Cardiac fibroblast (primary cell): ENCODE measurements around the gene RAB11FIP2.

Experiments used
- DNase-seq, 2 donors: peaks; one replicate each; pipeline versions ENCODE4 v3.0.0 to v3.0.0-alpha.2; 2010; ENCODE audit warnings: low read depth in 2 of 2
- H3K4me3 ChIP-seq, 2 donors: replicated peaks in 1 of 2; 1 replicate in 1 of 2; 2 replicates in 1 of 2; pipeline ENCODE4 v1.5.1; 2011; ENCODE audit warnings: low read depth in 2 of 2, low read length in 2 of 2, mild to moderate bottlenecking in 2 of 2, moderate library complexity in 1 of 2
- TF ChIP-seq, protein P1 (sequence below): IDR thresholded peaks from one replicate; pipeline ENCODE4 v1.5.1; 2011; ENCODE audit warnings: low read depth, mild to moderate bottlenecking, low read length, inconsistent platforms

The RAB11FIP2 gene

DNA sequence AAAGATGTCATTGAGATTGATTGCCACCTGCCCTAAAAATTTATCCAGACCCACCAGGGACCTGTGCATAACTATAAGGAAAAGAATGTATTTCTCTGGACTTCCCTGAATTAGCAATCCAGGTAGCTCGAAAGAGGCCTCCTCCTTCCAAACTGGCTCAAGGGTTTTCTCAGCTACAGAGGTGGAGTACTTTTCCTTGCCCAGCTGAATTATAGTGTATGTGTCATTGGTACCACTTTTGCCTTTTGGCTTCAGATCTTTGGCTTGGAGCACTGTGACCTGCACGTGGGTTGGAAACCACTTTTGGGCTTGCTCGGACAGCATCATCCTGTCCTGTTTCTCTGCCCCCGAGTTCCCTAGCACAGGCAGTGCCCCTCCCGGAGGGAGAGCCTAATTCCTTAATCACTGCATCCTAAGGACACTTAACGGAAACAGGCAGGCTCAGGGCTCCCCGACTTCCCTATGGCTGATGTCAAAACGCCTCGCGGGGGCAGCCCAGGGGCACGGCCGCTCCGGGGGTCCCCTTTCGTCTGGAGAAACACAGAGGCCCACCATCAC is 825 bp downstream of the RAB11FIP2 start:
- DNase-seq: peak; percentile 45 to 56
- peak overlapping the region; percentile 69 to 75 for H3K4me3 ChIP-seq
- TF ChIP-seq, protein P1, sequence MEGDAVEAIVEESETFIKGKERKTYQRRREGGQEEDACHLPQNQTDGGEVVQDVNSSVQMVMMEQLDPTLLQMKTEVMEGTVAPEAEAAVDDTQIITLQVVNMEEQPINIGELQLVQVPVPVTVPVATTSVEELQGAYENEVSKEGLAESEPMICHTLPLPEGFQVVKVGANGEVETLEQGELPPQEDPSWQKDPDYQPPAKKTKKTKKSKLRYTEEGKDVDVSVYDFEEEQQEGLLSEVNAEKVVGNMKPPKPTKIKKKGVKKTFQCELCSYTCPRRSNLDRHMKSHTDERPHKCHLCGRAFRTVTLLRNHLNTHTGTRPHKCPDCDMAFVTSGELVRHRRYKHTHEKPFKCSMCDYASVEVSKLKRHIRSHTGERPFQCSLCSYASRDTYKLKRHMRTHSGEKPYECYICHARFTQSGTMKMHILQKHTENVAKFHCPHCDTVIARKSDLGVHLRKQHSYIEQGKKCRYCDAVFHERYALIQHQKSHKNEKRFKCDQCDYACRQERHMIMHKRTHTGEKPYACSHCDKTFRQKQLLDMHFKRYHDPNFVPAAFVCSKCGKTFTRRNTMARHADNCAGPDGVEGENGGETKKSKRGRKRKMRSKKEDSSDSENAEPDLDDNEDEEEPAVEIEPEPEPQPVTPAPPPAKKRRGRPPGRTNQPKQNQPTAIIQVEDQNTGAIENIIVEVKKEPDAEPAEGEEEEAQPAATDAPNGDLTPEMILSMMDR: no peak

DNA sequence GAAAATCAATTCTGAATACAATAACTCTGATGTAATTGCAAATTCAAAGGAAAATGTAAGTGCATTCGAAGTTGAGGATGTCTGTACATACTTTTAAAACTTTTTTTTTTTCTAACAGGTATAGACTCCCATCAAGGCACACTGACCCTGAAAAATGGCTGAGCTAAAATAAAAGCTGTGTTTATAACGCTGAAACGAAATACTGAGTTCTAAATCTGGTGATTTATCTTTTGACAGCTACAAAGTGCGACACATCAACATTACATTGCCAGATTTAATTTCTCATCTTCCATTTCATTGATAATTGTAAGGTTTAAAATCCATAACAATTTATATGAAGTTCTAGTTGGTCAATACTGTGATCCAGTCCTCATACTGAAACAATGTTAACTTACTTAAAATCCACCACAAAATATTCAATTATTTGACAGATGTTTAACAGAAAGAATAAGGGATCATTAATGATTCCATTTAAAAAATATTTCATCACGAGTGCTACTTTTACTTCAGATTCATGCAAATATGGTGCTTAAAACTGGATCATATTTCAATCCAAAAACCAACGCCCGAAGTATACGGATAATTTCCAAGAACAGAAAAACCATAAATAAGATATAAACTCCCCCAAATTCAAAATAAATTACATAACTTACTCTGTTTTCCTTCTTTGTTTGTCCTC is 1.4 kb downstream of the RAB11FIP2 start:
- TF ChIP-seq, protein P1: no peak
- H3K4me3 ChIP-seq: peak overlapping the region; percentile 69 to 75
- DNase-seq: peak in 1 of 2 donors; percentile 12

DNA sequence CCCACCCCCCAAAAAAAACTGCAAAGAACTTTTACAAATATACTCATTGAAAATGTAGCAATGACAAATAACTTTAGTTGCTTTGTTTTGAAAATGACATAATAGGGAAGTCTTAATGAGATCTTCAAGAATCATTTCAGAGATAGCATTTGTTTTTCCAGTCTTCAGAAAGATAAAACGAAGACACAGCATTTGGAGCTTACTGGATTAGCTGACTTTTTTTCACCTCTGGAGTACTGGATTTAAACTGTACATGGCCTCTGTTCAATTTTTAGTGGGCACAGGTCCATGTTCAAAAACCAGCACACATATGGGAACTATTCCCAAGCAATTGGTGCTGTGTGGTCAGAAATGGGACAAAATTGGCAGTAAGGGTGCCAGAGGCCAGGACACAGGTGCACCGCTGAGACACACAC is 3.9 kb downstream of the RAB11FIP2 start:
- peak in 1 of 2 donors; percentile 31 for DNase-seq
- no peak overlapping the region for H3K4me3 ChIP-seq
- TF ChIP-seq, protein P1: no peak

DNA sequence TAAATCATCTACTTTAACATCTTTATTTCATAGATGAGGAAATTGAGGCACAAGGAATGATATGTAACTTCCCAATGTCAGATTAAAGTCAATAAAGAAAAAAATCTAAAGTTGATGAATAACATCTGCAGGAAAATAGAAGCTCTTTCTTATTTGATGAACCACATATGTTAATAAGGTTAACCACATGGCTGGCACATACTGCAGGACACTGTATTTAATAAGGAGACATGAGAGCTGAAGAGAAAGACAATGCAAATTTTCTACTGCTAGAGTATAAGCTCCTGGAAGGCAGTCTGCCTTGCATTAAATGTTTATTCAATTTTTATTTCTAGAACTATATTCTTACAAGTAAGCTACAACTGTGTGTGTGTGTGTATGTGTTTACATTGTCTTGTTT is 4.4 kb downstream of the RAB11FIP2 start:
- no peak overlapping the region for H3K4me3 ChIP-seq
- DNase-seq: no peak
- TF ChIP-seq, protein P1: no peak

DNA sequence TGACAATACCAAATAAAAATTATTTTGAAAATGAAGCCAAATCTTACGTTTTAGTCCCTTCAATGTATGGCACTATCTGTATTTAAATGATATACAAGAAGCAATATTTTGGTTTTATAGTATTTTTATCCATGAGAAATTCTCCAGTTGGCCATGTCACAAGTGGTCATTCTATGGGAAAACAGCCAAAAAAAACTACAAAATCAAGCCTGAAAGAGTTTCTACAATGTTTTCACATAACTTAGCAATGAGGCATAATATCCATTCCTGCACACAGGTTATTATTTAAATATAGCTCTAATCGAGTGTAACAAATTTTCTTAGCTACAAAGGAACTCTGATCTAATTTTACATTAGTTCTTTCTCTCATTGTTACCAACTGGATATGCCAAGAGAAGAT is 5.4 kb downstream of the RAB11FIP2 start:
- no peak overlapping the region for H3K4me3 ChIP-seq
- peak; percentile 71 to 86 for DNase-seq
- TF ChIP-seq, protein P1: no peak

DNA sequence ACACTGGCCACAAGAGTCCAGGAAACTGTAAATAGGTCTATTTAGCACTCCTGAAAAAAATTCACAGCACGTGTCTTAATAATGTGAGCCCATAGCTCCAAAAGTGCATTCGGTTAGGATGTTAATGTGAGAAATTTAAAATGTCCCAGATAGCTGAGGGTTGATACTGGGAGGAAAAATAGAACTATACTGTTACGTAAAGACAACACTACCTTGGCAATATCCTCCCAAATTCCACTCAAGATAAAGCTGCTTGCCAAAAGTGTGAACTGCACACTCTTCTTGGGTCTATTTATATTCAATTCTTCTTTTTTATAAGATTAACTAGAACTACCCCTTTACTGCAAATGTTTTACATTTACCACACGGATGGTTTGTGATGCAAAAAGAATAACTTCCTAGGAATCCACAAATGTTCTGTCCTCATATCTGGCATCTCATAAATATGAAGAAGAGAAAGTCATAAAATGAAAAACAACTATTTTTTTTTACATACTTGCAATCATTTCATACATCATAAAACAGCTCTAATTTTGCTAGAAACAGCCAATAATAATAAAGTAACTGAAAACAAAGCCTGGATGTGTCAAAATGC is 10.4 kb downstream of the RAB11FIP2 start:
- TF ChIP-seq, protein P1: no peak
- H3K4me3 ChIP-seq: no peak overlapping the region
- DNase-seq: peak in 1 of 2 donors; percentile 54
